Endodermal cell (in vitro differentiated cells): ENCODE measurements around the gene SGMS2. TPM values are rescaled to one million over a fixed set of nuclear protein-coding genes. Genes with fewer than 3 reads are reported as not detected.

ENCODE experiments used
- DNase-seq: peaks from one replicate; pipeline ENCODE4 v3.0.0-alpha.2; 2017
- H3K27ac ChIP-seq: 2 replicates; pipeline ENCODE4 v1.5.1; 2013; ENCODE audit warnings: mild to moderate bottlenecking, low read depth, low read length, moderate library complexity
- H3K27me3 ChIP-seq: 2 replicates; pipeline ENCODE4 v1.6.1; 2013; ENCODE audit warnings: mild to moderate bottlenecking, low read length, moderate library complexity; ENCODE audit not compliant: insufficient read depth, control insufficient read depth, poor library complexity, severe bottlenecking
- H3K36me3 ChIP-seq: 2 replicates; pipeline ENCODE4 v1.7.0; 2013; ENCODE audit warnings: mild to moderate bottlenecking, low read length, moderate library complexity; ENCODE audit not compliant: control insufficient read depth, insufficient read depth
- H3K4me1 ChIP-seq: one replicate; pipeline ENCODE4 v1.7.0; 2013; ENCODE audit warnings: low read length; ENCODE audit not compliant: control insufficient read depth, insufficient read depth
- H3K4me3 ChIP-seq: 2 replicates; pipeline ENCODE4 v1.5.1; 2013; ENCODE audit warnings: mild to moderate bottlenecking, low read length, moderate library complexity
- H3K9ac ChIP-seq: 2 replicates; pipeline ENCODE4 v1.6.1; 2013; ENCODE audit warnings: mild to moderate bottlenecking, low read length, moderate library complexity; ENCODE audit not compliant: poor library complexity, severe bottlenecking; ENCODE audit errors: extremely low read depth
- H3K9me3 ChIP-seq: 2 replicates; pipeline ENCODE4 v1.6.1; 2013; ENCODE audit warnings: mild to moderate bottlenecking, low read length, moderate library complexity; ENCODE audit not compliant: control insufficient read depth
- H3K27ac Mint-ChIP-seq: 2 replicates; pipeline ENCODE4 v1.8.0; 2020; ENCODE audit warnings: mixed read lengths
- H3K27me3 Mint-ChIP-seq: 2 replicates; pipeline ENCODE4 v1.8.0; 2021; ENCODE audit warnings: mild to moderate bottlenecking, mixed read lengths; ENCODE audit not compliant: insufficient read depth
- H3K36me3 Mint-ChIP-seq: 2 replicates; pipeline ENCODE4 v1.8.0; 2020; ENCODE audit warnings: low read depth, mixed read lengths
- H3K4me1 Mint-ChIP-seq: 2 replicates; pipeline ENCODE4 v1.8.0; 2020; ENCODE audit warnings: mixed read lengths
- H3K4me3 Mint-ChIP-seq: 2 replicates; pipeline ENCODE4 v1.8.0; 2020; ENCODE audit warnings: mild to moderate bottlenecking, moderate library complexity, mixed read lengths
- H3K9me3 Mint-ChIP-seq: 2 replicates; pipeline ENCODE4 v1.8.0; 2020; ENCODE audit warnings: mild to moderate bottlenecking, mixed read lengths
- WGBS, 2 experiments: methylation state at CpG; one replicate each; pipeline versions ENCODE4 v1.1.5 to v1.1.7; 2013; ENCODE audit warnings: missing lambda C conversion rate in 2 of 2, mixed read lengths in 1 of 2; ENCODE audit not compliant: insufficient coverage in 1 of 2, insufficient read length in 1 of 2; 5-methylcytosine and 5-hydroxymethylcytosine counted together
- total RNA-seq, 2 donors: library from RNA; stranded (reverse); fragmentation: NEBNext Ultra II Directional in 1 of 2; extraction: Animal tissue kit (Norgen Biotek cat#: 25700) in 1 of 2; gene quantifications; 2 replicates in 1 of 2; 3 replicates in 1 of 2; pipeline ENCODE4 v1.2.1, GENCODE V29; 2021
- TF ChIP-seq, protein P1 (sequence below): fragments of 200-600 bp; sonication (generic); conservative IDR thresholded peaks from 2 replicates; pipeline ENCODE4 v1.5.0; 2021; ENCODE audit warnings: antibody characterized with exemption, mild to moderate bottlenecking

SGMS2 gene
- total RNA-seq, 2 donors from 2014 or later: 0.11 to 0.62 TPM

DNA sequence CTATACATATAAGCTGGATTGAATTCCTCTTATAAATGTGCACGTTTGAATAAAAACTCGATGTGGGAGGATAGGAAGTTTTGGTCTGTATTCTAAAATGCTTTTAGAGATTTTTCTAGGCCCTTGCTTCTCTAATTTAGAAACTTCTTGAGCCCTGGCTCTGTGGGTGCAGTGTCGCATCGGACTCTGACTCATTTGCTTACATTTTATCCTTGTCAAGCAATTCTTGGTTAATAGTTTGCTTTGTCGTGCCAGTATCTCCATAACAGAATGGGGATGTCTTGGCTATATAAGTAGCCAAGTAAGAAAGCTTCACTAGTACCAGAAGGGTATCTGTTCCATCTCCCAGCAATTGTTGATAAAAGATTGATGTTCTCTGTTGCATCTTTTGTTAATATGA is 10.7 kb downstream of the SGMS2 start:
- Mint-ChIP-seq H3K36me3 (no peaks in the 10 kb centered on the region), H3K4me3 (no peak overlapping the region), H3K27me3 (peaks cover 13% of the 10 kb centered on the region), H3K9me3 (peaks cover 3% of the 10 kb centered on the region), H3K4me1 (no peaks in the 10 kb centered on the region), H3K27ac (no peak overlapping the region)
- Histone ChIP-seq H3K4me1 (no peaks in the 10 kb centered on the region), H3K4me3 (no peak overlapping the region), H3K9ac (no peak overlapping the region), H3K27ac (no peak overlapping the region), H3K36me3 (no peaks in the 10 kb centered on the region), H3K27me3 (no peaks in the 10 kb centered on the region), H3K9me3 (peaks cover 10% of the 10 kb centered on the region)
- TF ChIP-seq, protein P1, sequence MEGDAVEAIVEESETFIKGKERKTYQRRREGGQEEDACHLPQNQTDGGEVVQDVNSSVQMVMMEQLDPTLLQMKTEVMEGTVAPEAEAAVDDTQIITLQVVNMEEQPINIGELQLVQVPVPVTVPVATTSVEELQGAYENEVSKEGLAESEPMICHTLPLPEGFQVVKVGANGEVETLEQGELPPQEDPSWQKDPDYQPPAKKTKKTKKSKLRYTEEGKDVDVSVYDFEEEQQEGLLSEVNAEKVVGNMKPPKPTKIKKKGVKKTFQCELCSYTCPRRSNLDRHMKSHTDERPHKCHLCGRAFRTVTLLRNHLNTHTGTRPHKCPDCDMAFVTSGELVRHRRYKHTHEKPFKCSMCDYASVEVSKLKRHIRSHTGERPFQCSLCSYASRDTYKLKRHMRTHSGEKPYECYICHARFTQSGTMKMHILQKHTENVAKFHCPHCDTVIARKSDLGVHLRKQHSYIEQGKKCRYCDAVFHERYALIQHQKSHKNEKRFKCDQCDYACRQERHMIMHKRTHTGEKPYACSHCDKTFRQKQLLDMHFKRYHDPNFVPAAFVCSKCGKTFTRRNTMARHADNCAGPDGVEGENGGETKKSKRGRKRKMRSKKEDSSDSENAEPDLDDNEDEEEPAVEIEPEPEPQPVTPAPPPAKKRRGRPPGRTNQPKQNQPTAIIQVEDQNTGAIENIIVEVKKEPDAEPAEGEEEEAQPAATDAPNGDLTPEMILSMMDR: no peak
- no peak for DNase-seq
- WGBS, 2 experiments: 89 to 100% methylated on average over 4 to 5 of the region's 5 CpGs

- TF ChIP-seq, protein P1: no peak
- Histone ChIP-seq H3K36me3 (no peaks in the 10 kb centered on the region), H3K27me3 (no peaks in the 10 kb centered on the region), H3K4me3 (no peak overlapping the region), H3K9ac (no peak overlapping the region), H3K4me1 (no peaks in the 10 kb centered on the region), H3K9me3 (peaks cover 10% of the 10 kb centered on the region), H3K27ac (no peak overlapping the region)
- Mint-ChIP-seq H3K27me3 (no peaks in the 10 kb centered on the region), H3K27ac (no peak overlapping the region), H3K4me3 (no peak overlapping the region), H3K4me1 (no peaks in the 10 kb centered on the region), H3K36me3 (no peaks in the 10 kb centered on the region), H3K9me3 (peaks cover 3% of the 10 kb centered on the region)
- WGBS, 2 experiments: 88 to 95% methylated on average over 4 of the region's 4 CpGs
- no peak for DNase-seq
Observed at GRCh38 chr4:107837317-107837716, 12.6 kb downstream of the SGMS2 start.

DNA sequence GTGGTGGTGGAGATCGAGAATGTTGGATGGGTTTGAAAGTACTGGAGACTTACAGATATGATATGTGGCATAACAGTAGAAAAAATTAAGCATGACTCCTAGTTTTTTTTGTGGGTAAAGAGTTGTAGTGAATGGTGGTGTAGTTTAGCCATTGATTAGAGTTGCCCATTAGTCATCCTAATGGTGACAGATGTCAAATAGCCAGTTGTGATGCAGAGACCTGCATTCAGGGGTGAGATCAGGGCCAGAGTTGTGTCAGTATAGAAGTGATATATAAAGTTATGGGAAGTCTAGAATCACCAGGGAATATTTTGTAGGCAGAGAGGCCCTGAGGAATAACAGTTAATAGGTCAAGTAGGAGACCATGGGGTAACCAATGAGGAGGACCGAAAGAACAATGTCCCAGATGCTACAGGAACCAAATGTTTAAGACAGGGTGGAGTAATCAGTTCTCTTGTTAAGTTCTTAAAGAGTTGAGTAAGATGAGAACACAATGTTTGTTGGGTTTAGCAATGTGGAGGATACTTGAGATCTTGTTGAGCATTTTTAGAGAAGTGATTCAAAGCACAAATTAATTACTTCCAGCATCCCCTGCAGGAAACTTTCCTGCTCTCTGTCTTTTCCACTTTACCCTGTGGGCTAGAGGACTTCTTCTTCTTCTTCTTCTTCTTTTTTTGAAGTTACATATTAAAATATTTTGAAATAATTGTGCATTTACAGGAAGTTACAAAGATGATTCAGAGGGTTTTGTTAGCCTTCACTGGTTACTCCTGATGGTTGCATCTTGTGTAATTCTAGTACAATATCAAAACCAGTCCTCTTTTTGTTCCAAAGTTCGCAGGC is 13.3 kb downstream of the SGMS2 start:
- H3K4me3 ChIP-seq: no peak overlapping the region
- no peaks in the 10 kb centered on the region for H3K36me3 ChIP-seq
- TF ChIP-seq, protein P1: no peak
- Mint-ChIP-seq H3K4me3 (no peak overlapping the region), H3K36me3 (no peaks in the 10 kb centered on the region), H3K4me1 (no peaks in the 10 kb centered on the region), H3K9me3 (peaks cover 3% of the 10 kb centered on the region), H3K27ac (no peak overlapping the region), H3K27me3 (no peaks in the 10 kb centered on the region)
- WGBS, 2 experiments: 85 to 94% methylated on average over 2 to 3 of the region's 3 CpGs
- no peaks in the 10 kb centered on the region for H3K27me3 ChIP-seq
- no peak overlapping the region for H3K27ac ChIP-seq
- peaks cover 10% of the 10 kb centered on the region for H3K9me3 ChIP-seq
- no peak overlapping the region for H3K9ac ChIP-seq
- no peak for DNase-seq
- no peaks in the 10 kb centered on the region for H3K4me1 ChIP-seq
